Heart right ventricle (tissue), 16 donors: ENCODE results near the gene ATG14. TPM values are rescaled to one million over a fixed set of nuclear protein-coding genes. Genes with fewer than 3 reads are reported as not detected.
A peak's percentile ranks its signal among the peaks of the same experiment; 100 is the strongest.

ENCODE experiments used
- ATAC-seq, 8 donors: fragments of 200-7000 bp; cut with Tn5 transposase; one replicate each; pipeline ENCODE4 v1.9.1; 2020; ENCODE audit warnings: mild to moderate bottlenecking in 8 of 8, moderate library complexity in 8 of 8, moderate number of reproducible peaks in 1 of 8
- DNase-seq, 2 donors: peaks; one replicate each; pipeline ENCODE4 v3.0.0-alpha.2; 2020
- H3K27ac ChIP-seq, 10 donors: fragments of 200-600 bp; sonication (generic) in 2 of 10; one replicate each; pipeline versions ENCODE4 v1.5.0 to v1.8.0; 2020 to 2022; ENCODE audit warnings: mild to moderate bottlenecking in 3 of 10
- H3K27me3 ChIP-seq, 7 donors: fragments of 200-600 bp; one replicate each; pipeline ENCODE4 v1.8.0; 2021 to 2022; ENCODE audit warnings: mild to moderate bottlenecking in 2 of 7
- H3K36me3 ChIP-seq, 9 donors: fragments of 200-600 bp; sonication (generic) in 1 of 9; one replicate each; pipeline versions ENCODE4 v1.5.0 to v1.8.0; 2020 to 2022; ENCODE audit warnings: mild to moderate bottlenecking in 2 of 9
- H3K4me1 ChIP-seq, 9 donors: fragments of 200-600 bp; sonication (generic) in 1 of 9; one replicate each; pipeline versions ENCODE4 v1.5.0 to v1.8.0; 2020 to 2022; ENCODE audit warnings: mild to moderate bottlenecking in 4 of 9
- H3K4me3 ChIP-seq, 10 donors: fragments of 200-600 bp; sonication (generic) in 2 of 10; one replicate each; pipeline versions ENCODE4 v1.5.0 to v1.8.0; 2020 to 2022; ENCODE audit warnings: mild to moderate bottlenecking in 7 of 10, moderate library complexity in 2 of 10
- H3K9me3 ChIP-seq, 11 donors: fragments of 200-600 bp in 10 of 11; sonication (generic) in 2 of 11; one replicate each; pipeline versions ENCODE4 v1.5.0 to v1.8.0; 2013 to 2022; ENCODE audit warnings: mild to moderate bottlenecking in 2 of 11, control low read depth in 1 of 11, moderate library complexity in 1 of 11
- WGBS, 2 donors: extraction: QIAGEN DNeasy Blood & Tissue Kit; methylation state at CpG; one replicate each; pipeline ENCODE4 v1.1.7; 2013; ENCODE audit warnings: inconsistent platforms in 1 of 2; 5-methylcytosine and 5-hydroxymethylcytosine counted together
- intact Hi-C, 10 donors: fragments of 100-400 bp; cut with DNase I; formaldehyde crosslinking; loops; one replicate each; pipeline versions ENCODE4 v1.11.1 to v1.14.2; 2022
- polyA plus RNA-seq, 2 donors: library from polyadenylated mRNA; stranded (reverse); fragments of 200-250 nt; gene quantifications; one replicate each; pipeline ENCODE4 v1.2.3, GENCODE V29; 2013
- total RNA-seq, 10 donors: library from RNA; stranded (reverse); fragmentation: NEBNext Ultra II Directional in 3 of 10; extraction: Animal tissue kit (Norgen Biotek cat#: 25700) in 3 of 10; gene quantifications; one replicate each; pipeline versions ENCODE4 v1.2.1 to v1.2.4, GENCODE V29; 2021 to 2023
- TF ChIP-seq, protein P1 (sequence below), 9 donors: fragments of 200-600 bp; sonication (generic) in 2 of 9; IDR thresholded peaks; one replicate each; pipeline versions ENCODE4 v1.5.0 to v1.8.0; 2021 to 2022; ENCODE audit warnings: antibody characterized with exemption in 9 of 9, mild to moderate bottlenecking in 5 of 9, moderate library complexity in 1 of 9
- donor health status: Arrhythmogenic right ventricular cardiomyopathy.
- donor health status: ischemic (EF 13 %, LVEDD 7.1; RV severe dilation, severe dysfunction).
- donor health status: healthy with polysubstance abuse.
- donor health status: DM: no; HTN: yes; CAD: no.
- donor health status: DM: no; HTN: no; CAD: no.
- donor health status: ischemic (EF 25% LVEDD 6.9; RV normal size, moderate dysfunction).
- donor health status: ischemic (EF 25% LVEDD 5.7; RV mildly dilated, moderate dysfunction).
- donor health status: healthy.
- donor health status: DM: yes; HTN: yes; CAD: no.
- donor health status: Ischemic cardiomyopathy.
- donor health status: ischemic (EF 35%, LVEDD 5.7; RV mildly dilated, moderate dysfunction).
- donor health status: nonischemic (EF 11% LVEDD 7.7; RV severe dilation, severe dysfunction).
- donor health status: DM: yes; HTN: yes; CAD: no.
- donor health status: PGD.
- donor health status: ischemic (EF 29% LVEDD 5.4; RV normal size, mild dysfunction).
- donor health status: nonischemic (EF 23%, LVEDD 6.1; RV moderate dilation, normal function).

ATG14 gene
- total and polyA plus RNA-seq, 12 donors, result 3.5 to 21.9 (median 15.3) TPM

DNA sequence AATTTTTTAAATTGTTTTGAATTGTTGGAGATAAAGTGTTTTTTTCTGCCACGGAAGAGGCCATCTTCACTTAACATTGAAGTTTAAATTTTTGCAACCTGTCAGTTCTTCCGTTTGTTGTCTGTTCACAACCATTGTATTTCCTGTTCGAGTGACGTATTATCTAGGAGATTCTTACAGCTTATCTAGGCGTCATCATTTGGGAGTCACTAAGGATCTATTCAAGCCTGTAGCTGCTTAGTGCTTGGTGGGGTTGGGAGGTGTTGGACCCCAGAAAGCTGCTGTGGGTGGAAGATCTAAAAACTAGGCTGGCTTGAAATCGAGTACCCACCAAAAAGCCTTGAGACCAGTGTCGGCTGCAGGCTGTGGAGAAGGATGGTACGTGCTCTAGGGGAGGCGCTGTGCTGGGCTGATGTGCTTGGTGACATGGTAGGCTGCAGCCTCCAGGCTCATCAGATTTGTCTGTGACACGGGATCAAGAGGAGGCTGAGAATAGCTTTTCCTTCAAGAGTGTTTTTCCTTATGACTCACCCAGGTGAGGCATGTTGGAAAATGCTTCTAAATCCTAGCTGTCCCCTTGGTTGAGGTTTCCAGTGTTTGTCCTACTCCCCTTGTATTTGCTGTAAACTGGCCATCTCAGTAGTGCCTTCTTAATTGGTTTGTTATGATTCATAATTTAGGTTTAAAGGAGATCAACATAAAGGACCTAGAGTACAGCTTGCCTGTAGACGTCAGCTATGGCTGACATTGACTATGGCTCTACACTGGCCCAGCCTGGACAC lies 57.8 kb downstream of the ATG14 start:
- Histone ChIP-seq H3K36me3 (peaks cover 0 to 67% (median 26%) of the 10 kb centered on the region in 9 donors), H3K27ac (peak overlapping the region in 1 of 10 donors; percentile 24), H3K4me1 (peaks cover 0 to 23% (median 0%) of the 10 kb centered on the region in 9 donors), H3K9me3 (no peaks in the 10 kb centered on the region), H3K27me3 (no peaks in the 10 kb centered on the region), H3K4me3 (no peak overlapping the region)
- DNase-seq (no peak), ATAC-seq (peak in 1 of 8 donors; percentile 6)
- 79 to 80% methylated on average over 11 of the region's 11 CpGs for WGBS, 2 donors
- TF ChIP-seq, protein P1, sequence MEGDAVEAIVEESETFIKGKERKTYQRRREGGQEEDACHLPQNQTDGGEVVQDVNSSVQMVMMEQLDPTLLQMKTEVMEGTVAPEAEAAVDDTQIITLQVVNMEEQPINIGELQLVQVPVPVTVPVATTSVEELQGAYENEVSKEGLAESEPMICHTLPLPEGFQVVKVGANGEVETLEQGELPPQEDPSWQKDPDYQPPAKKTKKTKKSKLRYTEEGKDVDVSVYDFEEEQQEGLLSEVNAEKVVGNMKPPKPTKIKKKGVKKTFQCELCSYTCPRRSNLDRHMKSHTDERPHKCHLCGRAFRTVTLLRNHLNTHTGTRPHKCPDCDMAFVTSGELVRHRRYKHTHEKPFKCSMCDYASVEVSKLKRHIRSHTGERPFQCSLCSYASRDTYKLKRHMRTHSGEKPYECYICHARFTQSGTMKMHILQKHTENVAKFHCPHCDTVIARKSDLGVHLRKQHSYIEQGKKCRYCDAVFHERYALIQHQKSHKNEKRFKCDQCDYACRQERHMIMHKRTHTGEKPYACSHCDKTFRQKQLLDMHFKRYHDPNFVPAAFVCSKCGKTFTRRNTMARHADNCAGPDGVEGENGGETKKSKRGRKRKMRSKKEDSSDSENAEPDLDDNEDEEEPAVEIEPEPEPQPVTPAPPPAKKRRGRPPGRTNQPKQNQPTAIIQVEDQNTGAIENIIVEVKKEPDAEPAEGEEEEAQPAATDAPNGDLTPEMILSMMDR (IDR thresholded peaks at IDR 0.05), result no peak
- intact Hi-C loops, result loop anchor here in 9 of 10 donors (1.0 to 10.0 kb wide), 6 partner anchors 82 to 142 kb away; partner anchors contain the start of gene FBXO34 (in 9 of the 9)

DNA sequence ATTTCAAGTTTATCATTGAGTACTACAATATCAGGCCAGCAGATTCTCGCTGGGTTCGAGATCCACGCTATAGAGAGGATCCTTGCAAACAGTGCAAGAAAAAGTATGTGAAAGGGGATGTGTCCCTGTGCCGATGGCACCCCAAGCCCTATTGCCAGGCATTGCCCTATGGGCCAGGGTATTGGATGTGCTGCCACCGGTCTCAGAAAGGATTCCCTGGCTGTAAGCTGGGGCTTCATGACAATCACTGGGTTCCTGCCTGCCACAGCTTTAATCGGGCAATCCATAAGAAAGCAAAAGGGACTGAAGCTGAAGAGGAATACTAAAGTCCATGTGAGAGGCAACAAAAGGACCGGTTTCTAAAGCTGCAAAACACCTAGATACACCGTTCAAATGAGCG lies 59.4 kb downstream of the ATG14 start:
- intact Hi-C loops, result loop anchor here in 7 of 10 donors (2.0 to 10.0 kb wide), 4 partner anchors 80 to 140 kb away; partner anchors contain the start of gene FBXO34 (in 4 of the 7)

DNA sequence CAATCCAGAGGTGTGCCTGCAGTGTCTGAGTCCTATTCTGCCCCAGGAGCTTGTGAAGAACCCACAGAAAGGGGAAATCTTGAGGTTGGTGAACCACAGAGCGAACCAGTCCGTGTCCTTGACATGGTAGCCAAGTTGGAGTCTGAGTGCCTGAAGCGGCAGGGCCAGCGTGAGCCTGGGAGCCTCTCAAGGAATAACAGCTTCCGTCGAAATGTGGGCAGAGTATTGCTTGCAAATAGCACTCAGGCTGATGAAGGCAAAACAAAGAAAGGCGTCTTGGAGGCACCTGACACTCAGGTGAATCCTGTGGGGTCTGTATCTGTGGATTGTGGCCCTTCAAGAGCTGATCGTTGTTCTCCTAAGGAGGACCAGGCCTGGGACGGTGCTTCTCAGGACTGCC lies 60.5 kb downstream of the ATG14 start:
- TF ChIP-seq, protein P1 (IDR thresholded peaks at IDR 0.05), result no peak
- DNase-seq (no peak), ATAC-seq (no peak)
- no peak overlapping the region for H3K4me3 ChIP-seq
- peaks cover 0 to 44% (median 13%) of the 10 kb centered on the region in 9 donors for H3K4me1 ChIP-seq
- no peak overlapping the region for H3K27ac ChIP-seq
- no peaks in the 10 kb centered on the region for H3K27me3 ChIP-seq
- WGBS, 2 donors, result 91 to 93% methylated on average over 9 of the region's 9 CpGs
- intact Hi-C loops, result loop anchor here in 6 of 10 donors (5.0 to 10.0 kb wide), 3 partner anchors 79 to 139 kb away; partner anchors contain the start of gene FBXO34 (in 4 of the 6)
- no peaks in the 10 kb centered on the region for H3K9me3 ChIP-seq
- peaks cover 0 to 54% (median 26%) of the 10 kb centered on the region in 9 donors for H3K36me3 ChIP-seq

More for the DNA sequence above, 59.4 kb downstream of the ATG14 start:
- ATAC-seq (no peak), DNase-seq (no peak)
- Histone ChIP-seq H3K9me3 (no peaks in the 10 kb centered on the region), H3K27me3 (no peaks in the 10 kb centered on the region), H3K4me1 (peaks cover 0 to 33% (median 4%) of the 10 kb centered on the region in 9 donors), H3K36me3 (peaks cover 0 to 59% (median 26%) of the 10 kb centered on the region in 9 donors), H3K27ac (no peak overlapping the region), H3K4me3 (no peak overlapping the region)
- TF ChIP-seq, protein P1 (IDR thresholded peaks at IDR 0.05), result no peak
- WGBS, 2 donors, result 90 to 94% methylated on average over 9 of the region's 9 CpGs

DNA sequence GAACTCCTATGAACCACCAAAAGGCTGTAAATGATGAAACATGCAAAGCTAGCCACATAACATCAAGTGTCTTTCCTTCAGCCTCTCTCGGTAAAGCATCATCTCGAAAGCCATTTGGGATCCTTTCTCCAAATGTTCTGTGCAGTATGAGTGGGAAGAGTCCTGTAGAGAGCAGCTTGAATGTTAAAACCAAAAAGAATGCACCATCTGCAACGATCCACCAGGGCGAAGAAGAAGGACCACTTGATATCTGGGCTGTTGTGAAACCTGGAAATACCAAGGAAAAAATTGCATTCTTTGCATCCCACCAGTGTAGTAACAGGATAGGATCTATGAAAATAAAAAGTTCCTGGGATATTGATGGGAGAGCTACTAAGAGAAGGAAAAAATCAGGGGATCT lies 61.2 kb downstream of the ATG14 start:
- DNase-seq (no peak), ATAC-seq (no peak)
- Histone ChIP-seq H3K27me3 (no peaks in the 10 kb centered on the region), H3K36me3 (peaks cover 0 to 50% (median 26%) of the 10 kb centered on the region in 9 donors), H3K4me3 (no peak overlapping the region), H3K9me3 (no peaks in the 10 kb centered on the region), H3K27ac (no peak overlapping the region), H3K4me1 (peaks cover 0 to 44% (median 18%) of the 10 kb centered on the region in 9 donors)
- WGBS, 2 donors, result 94% methylated on average over 4 of the region's 4 CpGs
- intact Hi-C loops, result loop anchor here in 6 of 10 donors (5.0 to 10.0 kb wide), 3 partner anchors 78 to 138 kb away; partner anchors contain the start of gene FBXO34 (in 4 of the 6)
- TF ChIP-seq, protein P1 (IDR thresholded peaks at IDR 0.05), result no peak
